Measurements from ENCODE around the gene CNPY2. TPM values are rescaled to one million over a fixed set of nuclear protein-coding genes. Genes with fewer than 3 reads are reported as not detected.
"Not testable (repeated sequence)": the region's sequence is repeated elsewhere in the genome, so short reads cannot be mapped to it uniquely, and the experiment has no call there.

CNPY2 gene
- total RNA-seq, 1 donor from 2014 or later: 171 TPM

GRCh38 chr12:56326533-56326932 lies 10.7 kb upstream of the CNPY2 start:
- H3K27ac Mint-ChIP-seq: no peak overlapping the region
- no peaks in the 10 kb centered on the region for H3K27me3 Mint-ChIP-seq (ENCODE audit: low read depth)
- no peaks in the 10 kb centered on the region for H3K4me1 Mint-ChIP-seq

GRCh38 chr12:56326126-56326525 lies 10.3 kb upstream of the CNPY2 start:
- no peaks in the 10 kb centered on the region for H3K9me3 Mint-ChIP-seq
- TF ChIP-seq, protein P1, sequence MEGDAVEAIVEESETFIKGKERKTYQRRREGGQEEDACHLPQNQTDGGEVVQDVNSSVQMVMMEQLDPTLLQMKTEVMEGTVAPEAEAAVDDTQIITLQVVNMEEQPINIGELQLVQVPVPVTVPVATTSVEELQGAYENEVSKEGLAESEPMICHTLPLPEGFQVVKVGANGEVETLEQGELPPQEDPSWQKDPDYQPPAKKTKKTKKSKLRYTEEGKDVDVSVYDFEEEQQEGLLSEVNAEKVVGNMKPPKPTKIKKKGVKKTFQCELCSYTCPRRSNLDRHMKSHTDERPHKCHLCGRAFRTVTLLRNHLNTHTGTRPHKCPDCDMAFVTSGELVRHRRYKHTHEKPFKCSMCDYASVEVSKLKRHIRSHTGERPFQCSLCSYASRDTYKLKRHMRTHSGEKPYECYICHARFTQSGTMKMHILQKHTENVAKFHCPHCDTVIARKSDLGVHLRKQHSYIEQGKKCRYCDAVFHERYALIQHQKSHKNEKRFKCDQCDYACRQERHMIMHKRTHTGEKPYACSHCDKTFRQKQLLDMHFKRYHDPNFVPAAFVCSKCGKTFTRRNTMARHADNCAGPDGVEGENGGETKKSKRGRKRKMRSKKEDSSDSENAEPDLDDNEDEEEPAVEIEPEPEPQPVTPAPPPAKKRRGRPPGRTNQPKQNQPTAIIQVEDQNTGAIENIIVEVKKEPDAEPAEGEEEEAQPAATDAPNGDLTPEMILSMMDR (IDR thresholded peaks at IDR 0.05; ENCODE audit: unreplicated experiment): no peak
- no peak overlapping the region for H3K4me3 Mint-ChIP-seq
- H3K4me1 Mint-ChIP-seq: no peaks in the 10 kb centered on the region
- peaks cover 21% of the 10 kb centered on the region for H3K36me3 Mint-ChIP-seq
- H3K27me3 Mint-ChIP-seq (ENCODE audit: low read depth): no peaks in the 10 kb centered on the region
- no peak for DNase-seq (ENCODE audit: low spot score in 2 of 2, unreplicated experiment in 2 of 2)
- no peak overlapping the region for H3K27ac Mint-ChIP-seq

More at GRCh38 chr12:56326533-56326932, 10.7 kb upstream of the CNPY2 start:
- H3K36me3 Mint-ChIP-seq: peaks cover 21% of the 10 kb centered on the region
- H3K4me3 Mint-ChIP-seq: no peak overlapping the region
- no peak for DNase-seq (ENCODE audit: low spot score in 2 of 2, unreplicated experiment in 2 of 2)
- TF ChIP-seq, protein P1 (IDR thresholded peaks at IDR 0.05; ENCODE audit: unreplicated experiment): no peak
- no peaks in the 10 kb centered on the region for H3K9me3 Mint-ChIP-seq

GRCh38 chr12:56324206-56324605 lies 8.4 kb upstream of the CNPY2 start:
- peaks cover 24% of the 10 kb centered on the region for H3K36me3 Mint-ChIP-seq
- H3K9me3 Mint-ChIP-seq: no peaks in the 10 kb centered on the region
- no peak overlapping the region for H3K27ac Mint-ChIP-seq

DNA sequence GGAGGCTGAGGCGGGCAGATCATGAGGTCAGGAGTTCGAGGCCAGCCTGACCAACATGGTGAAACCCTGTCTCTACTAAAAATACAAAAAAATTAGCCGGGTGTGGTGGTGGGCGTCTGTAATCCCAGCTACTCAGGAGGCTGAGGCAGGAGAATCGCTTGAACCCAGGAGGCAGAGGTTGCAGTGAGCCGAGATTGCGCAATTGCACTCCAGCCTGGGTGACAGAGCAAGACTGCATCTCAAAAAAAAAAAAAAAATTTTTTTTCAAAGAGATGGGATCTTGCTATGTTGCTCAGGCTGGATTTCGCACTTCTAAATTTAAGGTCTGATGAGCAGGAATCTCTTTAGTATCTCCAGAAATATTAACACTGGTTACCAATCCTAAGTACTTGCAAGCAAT lies 5.8 kb upstream of the CNPY2 start:
- H3K4me1 Mint-ChIP-seq; H3K9me3 Mint-ChIP-seq; H3K4me3 Mint-ChIP-seq; DNase-seq (ENCODE audit: low spot score in 2 of 2, unreplicated experiment in 2 of 2); H3K27ac Mint-ChIP-seq; H3K27me3 Mint-ChIP-seq (ENCODE audit: low read depth): not testable (repeated sequence)
- H3K36me3 Mint-ChIP-seq: peaks cover 26% of the 10 kb centered on the region

More at GRCh38 chr12:56324206-56324605, 8.4 kb upstream of the CNPY2 start:
- TF ChIP-seq, protein P1 (IDR thresholded peaks at IDR 0.05; ENCODE audit: unreplicated experiment): no peak
- no peak for DNase-seq (ENCODE audit: low spot score in 2 of 2, unreplicated experiment in 2 of 2)
- no peaks in the 10 kb centered on the region for H3K27me3 Mint-ChIP-seq (ENCODE audit: low read depth)
- H3K4me3 Mint-ChIP-seq: no peak overlapping the region
- no peaks in the 10 kb centered on the region for H3K4me1 Mint-ChIP-seq

DNA sequence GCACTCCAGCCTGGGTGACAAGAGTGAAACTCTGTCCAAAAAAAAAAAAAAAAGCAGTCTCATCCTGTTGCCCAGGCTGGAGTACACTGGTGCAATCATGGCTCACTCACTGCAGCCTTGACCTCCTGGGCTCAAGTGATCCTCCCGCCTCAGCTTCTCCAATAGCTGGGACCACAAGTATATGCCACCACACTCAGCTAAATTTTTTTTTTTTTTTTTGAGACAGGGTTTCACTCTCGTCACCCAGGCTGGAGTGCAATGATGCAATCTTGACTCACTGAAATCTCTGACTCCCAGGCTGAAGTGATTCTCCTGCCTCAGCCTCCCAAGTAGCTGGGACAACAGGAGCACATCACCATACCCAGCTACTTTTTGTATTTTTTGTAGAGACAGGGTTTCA lies 5.2 kb upstream of the CNPY2 start:
- Mint-ChIP-seq H3K36me3 (peaks cover 26% of the 10 kb centered on the region), H3K27ac (no peak overlapping the region), H3K4me1 (peaks cover 2% of the 10 kb centered on the region), H3K9me3 (no peaks in the 10 kb centered on the region), H3K4me3 (no peak overlapping the region), H3K27me3 (ENCODE audit: low read depth) (no peaks in the 10 kb centered on the region)
- TF ChIP-seq, protein P1 (IDR thresholded peaks at IDR 0.05; ENCODE audit: unreplicated experiment): no peak
- DNase-seq (ENCODE audit: low spot score in 2 of 2, unreplicated experiment in 2 of 2): no peak

DNA sequence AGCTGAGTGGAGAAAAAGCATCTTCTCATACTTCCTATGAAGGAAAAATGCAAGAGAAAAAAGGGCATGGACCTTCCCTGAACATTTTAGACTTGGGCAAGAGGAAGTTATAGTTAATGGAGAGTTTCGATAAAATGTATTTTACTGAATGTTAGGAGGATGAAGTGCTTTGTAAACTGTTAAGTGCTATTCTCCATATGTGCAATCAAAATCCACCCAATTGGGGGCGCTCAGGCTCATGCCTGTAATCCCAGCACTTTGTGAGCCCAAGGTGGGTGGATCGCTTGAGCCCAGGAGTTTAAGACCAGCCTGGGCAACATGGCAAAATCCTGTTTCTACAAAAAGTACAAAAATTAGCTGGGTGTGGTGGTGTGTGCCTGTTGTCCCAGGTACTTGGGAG lies 1.9 kb upstream of the CNPY2 start:
- no peak overlapping the region for H3K27ac Mint-ChIP-seq
- H3K4me1 Mint-ChIP-seq: peaks cover 14% of the 10 kb centered on the region
- TF ChIP-seq, protein P1 (IDR thresholded peaks at IDR 0.05; ENCODE audit: unreplicated experiment): no peak
- DNase-seq (ENCODE audit: low spot score in 2 of 2, unreplicated experiment in 2 of 2): no peak
- H3K36me3 Mint-ChIP-seq: peaks cover 7% of the 10 kb centered on the region
- no peaks in the 10 kb centered on the region for H3K27me3 Mint-ChIP-seq (ENCODE audit: low read depth)
- H3K4me3 Mint-ChIP-seq: no peak overlapping the region
- no peaks in the 10 kb centered on the region for H3K9me3 Mint-ChIP-seq
